RWPE1 (cell line): ENCODE measurements around the gene EMC10.

ENCODE experiments used
- CTCF ChIA-PET: fragments of 350-600 bp; sonication (Branson Sonifier 250); formaldehyde crosslinking; extraction: SDS; loops from one replicate; lab custom pipeline; 2021; lab: Yijun Ruan, JAX
- POLR2A ChIA-PET: fragments of 400-600 bp; formaldehyde crosslinking; extraction: SDS; loops from one replicate; lab custom pipeline; 2020; ENCODE audit warnings: antibody characterized with exemption; ENCODE audit not compliant: low non-redundant PET; lab: Yijun Ruan, JAX
- DNase-seq: peaks from one replicate; pipeline ENCODE4 v3.0.0; 2012; ENCODE audit warnings: low spot score
- H3K27ac ChIP-seq: fragments of 450-650 bp; 2 replicates; pipeline ENCODE4 v1.5.1; 2017
- CTCF ChIP-seq: fragments of 450-650 bp; conservative IDR thresholded peaks from 2 replicates; pipeline ENCODE4 v1.5.1; 2017; ENCODE audit warnings: low read depth, mild to moderate bottlenecking

The EMC10 gene

DNA sequence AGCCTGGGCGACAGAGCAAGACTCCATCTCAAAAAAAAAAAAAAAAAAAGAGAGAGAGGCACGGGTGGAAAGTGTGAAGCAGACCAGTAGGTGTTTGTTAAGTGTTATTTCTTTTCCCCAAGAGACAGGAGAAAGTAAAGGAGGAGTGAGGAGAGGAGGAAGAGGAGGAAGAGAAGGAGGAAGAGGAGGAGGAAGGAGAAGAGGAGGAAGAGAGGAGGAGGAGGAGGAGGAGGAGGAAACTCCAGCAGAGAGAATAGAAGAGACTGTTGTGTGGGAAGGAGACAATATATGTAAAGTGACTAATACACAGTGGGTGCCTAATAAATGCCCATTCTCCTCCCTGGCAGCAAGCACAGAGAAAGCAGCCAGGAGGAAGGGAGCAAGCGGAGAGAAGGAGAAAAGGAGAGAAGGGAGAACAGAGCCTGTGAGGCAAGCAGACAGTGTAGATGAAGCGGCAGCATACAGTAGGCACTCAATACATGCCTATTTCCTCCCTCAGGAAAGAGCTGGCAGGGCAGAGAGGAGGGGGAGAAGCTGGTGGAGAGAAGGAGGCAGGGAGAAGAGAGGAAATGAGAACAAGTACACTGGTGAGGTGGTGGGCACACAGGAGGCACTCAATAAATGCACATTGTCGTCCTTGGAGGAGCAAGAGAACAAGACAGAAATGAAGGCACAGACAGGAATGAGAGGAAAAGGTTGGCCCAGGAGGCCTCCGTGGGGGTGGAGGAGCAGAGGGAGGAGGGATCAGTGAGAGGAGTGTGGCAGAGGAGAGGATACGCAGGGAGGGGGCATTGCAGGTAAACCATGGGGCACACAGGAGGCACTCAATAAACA lies 18.1 kb downstream of the EMC10 start:
- H3K27ac ChIP-seq: no peak overlapping the region
- CTCF ChIA-PET: no interaction called here
- DNase-seq: no peak
- POLR2A ChIA-PET: interaction anchor here (0.6 kb wide), 1 partner anchor 428 kb away, joined by 8 read pairs; no protein-coding TSS in a partner anchor
- no peak for TF ChIP-seq CTCF

- POLR2A ChIA-PET: no interaction called here
- CTCF ChIA-PET: no interaction called here
- H3K27ac ChIP-seq: no peak overlapping the region
- DNase-seq: no peak
- TF ChIP-seq CTCF: no peak
These were observed 18.8 kb downstream of the EMC10 start for GRCh38 chr19:50495020-50495531.

GRCh38 chr19:50496189-50497021 lies 20.1 kb downstream of the EMC10 start:
- H3K27ac ChIP-seq: no peak overlapping the region
- POLR2A ChIA-PET: no interaction called here
- CTCF ChIA-PET: interaction anchor here (0.6 kb wide), 2 partner anchors 228 to 950 kb away, joined by 3 to 6 read pairs; no protein-coding TSS in a partner anchor
- DNase-seq: no peak
- no peak for TF ChIP-seq CTCF

- DNase-seq: no peak
- no peak for TF ChIP-seq CTCF
- CTCF ChIA-PET: interaction anchor here (0.6 kb wide), 2 partner anchors 228 to 950 kb away, joined by 3 to 6 read pairs; no protein-coding TSS in a partner anchor
- H3K27ac ChIP-seq: no peak overlapping the region
- POLR2A ChIA-PET: no interaction called here
These were observed 20.7 kb downstream of the EMC10 start for GRCh38 chr19:50497022-50497405.

- CTCF ChIA-PET: no interaction called here
- TF ChIP-seq CTCF: no peak
- H3K27ac ChIP-seq: no peak overlapping the region
- POLR2A ChIA-PET: no interaction called here
- no peak for DNase-seq
These were observed 22.1 kb downstream of the EMC10 start for GRCh38 chr19:50498219-50499056.
